ENCODE data around the gene SLC46A1.

SLC46A1 gene

DNA sequence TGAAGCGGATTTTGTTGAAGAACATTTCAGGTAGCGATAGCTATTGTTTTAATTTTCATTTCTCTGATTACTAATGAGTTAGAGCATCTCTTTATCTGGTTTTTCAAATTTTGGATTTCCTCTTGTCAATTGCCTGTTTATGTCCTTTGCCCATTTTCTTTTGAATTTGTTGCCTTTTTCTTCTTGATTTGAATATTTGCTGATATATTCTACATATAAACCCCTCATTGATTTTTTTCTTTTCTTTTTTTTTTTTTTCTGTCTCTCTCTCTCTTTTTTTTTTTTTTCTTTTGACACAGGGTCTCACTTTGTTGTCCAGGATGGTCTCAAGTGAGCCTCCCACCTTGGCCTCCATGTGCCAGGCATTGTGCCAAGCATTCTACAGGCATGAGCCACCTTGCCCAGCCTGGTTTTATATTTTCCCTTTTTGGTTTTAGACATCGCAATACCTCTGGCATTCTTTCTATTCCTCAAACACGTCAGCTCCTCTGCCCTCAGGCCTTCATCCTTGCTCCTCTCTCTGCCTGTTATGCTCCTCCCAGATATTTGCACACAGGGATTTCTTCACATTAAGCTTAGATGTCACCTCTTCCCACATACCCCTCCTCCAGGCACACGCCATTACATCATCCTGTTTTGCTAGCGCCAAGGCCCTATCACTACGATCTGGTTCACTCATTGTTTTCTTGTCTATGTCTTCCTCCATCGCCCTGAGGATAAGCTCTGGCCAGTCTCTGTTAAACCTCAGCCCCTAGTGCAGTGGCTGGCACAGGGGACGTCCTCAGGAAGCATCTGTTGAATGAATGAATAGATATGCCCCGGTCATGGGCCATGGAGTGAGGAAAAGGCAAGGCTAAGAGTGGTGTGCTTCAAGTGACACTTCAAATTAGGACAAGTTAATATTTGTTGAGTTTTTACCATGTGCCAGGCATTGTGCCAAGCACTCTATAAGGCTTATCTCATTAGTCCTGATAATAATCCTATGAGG, 25.9 kb downstream of the SLC46A1 start:
- DNase-seq: no peak

DNA sequence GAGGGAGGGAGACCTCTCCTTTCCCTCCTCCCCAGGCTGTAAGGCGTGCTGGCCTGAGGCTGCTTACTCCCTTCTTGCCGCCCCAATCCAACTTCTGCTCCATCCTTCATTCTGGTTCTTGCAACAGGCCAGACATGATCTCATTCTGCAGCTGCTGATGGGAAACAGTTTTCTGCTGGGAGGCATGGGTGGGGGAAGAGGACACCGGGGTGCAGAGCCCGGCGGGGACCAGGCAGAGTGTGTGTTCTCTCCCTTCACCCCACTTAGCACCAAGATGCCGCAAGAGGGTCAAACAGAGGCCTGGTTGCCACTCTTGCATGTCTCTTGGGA, 33.1 kb downstream of the SLC46A1 start:
- DNase-seq: no peak

DNA sequence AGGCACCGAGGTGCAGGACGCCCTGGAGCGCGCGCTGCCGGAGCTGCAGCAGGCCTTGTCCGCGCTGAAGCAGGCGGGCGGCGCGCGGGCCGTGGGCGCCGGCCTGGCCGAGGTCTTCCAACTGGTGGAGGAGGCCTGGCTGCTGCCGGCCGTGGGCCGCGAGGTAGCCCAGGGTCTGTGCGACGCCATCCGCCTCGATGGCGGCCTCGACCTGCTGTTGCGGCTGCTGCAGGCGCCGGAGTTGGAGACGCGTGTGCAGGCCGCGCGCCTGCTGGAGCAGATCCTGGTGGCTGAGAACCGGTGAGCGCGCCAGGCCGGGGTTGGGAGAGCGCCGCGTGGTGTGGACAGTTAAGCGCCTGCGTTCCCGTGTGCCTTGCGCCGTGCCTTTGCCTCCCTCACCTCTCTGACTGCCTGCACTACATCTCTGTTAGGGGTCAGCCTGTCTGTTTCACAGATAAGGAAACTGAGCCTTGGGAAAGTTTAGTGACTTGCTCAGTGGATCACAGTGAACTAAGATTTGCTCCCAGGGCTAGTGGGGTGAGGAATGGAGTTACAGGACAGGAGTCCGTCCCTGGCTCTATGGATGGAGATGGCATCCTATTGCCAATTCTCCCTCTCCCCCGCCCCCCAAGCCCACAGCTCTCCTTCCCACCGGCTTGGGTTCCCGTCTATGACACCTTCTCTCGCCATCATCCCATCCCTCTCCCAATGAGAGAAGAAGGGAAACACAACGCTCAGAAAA, 33.6 kb downstream of the SLC46A1 start:
- no peak for DNase-seq

DNA sequence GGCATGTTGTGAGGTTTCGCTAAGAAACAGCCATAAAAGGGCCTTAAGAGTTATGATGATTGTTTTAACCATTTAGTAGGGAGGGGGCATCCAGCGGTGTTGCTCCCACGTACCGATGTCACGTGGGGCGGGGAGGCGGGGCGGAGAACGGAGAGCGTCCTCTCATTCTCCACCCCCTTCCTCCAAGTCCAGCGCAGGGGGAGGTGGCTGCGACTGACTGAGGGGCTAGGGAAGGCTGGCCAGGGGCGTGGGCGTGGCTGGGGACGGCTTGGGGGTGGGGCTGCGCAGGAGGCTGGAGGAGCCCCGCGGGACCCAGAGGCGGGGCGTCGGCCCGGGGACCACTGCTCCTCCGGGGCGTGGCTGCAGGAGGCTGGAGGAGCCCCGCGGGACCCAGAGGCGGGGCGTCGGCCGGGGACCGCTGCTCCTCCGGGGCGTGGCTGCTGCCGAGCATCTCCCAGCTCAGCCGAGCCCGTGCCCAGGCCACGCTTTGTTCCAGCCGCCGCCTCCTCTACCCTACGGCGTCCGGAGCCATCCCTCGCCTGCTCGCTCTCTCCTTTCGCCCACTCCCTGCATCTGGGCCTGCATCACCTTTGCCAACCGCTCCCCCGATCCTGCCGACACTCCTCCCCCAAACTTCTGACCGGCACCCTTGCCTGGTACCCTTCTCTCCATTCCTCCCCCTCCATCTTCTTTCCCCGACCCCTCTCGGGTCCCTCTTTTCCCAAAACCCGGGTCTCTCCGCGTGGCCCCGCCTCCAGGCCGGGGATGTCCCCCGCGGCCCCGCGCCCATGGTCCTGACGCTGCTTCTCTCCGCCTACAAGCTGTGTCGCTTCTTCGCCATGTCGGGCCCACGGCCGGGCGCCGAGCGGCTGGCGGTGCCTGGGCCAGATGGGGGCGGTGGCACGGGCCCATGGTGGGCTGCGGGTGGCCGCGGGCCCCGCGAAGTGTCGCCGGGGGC, 34.5 kb downstream of the SLC46A1 start, which contains the start of gene SARM1:
TSS of gene SARM1 (plus strand) at position 450 of the 958 bp plus-strand sequence. CDS start at position 789, 339 bp downstream.
- DNase-seq: peak; percentile 76

DNA sequence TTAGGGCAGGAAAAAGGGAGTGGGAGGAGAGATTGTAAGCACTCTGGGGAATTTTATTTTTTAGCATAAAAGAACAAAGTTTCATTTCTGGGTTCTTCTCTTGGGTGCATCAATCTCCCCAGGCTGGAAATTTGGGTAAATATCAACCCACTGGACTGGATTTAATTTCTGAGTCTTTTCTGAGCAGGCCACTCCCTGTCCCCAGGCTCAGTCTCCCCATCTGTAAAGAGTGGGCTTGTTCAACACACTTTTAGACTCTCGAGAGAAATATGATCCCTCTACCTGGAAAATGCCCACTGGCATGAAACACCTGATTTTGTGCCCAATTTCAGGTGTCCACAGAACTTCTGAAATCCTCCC, 35.3 kb downstream of the SLC46A1 start:
- no peak for DNase-seq

DNA sequence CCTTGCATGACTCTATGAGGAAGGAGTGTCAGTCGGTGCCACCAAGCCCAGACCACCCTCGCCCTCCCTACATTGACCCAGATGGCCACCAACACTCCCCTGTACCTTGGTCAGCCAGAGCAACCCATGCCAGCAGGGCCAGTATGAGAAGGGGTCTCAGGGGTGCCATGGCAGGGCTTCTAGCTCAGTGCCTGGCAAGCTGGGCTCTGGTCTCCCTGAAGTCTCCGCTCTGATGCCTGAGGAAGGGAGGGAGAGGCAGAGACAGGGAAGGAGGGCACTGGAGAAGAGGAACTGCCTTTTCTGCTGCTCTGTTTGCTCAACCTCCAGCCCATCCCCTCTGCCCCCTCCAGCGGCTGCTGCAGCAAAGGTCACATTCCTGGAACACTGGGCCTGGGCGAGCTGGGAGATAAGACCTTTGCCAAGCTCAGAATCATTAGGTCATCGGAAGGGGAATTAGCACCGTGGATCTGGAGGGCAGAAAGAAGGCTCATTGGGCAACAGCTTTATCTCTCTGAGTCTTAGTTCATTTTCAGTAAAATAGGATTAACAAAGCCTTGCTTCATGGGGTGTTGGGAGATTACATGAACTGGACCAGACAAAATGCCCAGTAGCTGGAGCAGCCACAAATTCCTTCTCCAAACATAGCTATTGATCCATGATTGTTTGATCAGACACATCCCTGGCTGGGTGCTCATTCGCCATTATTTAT, 35.8 kb downstream of the SLC46A1 start, which contains the start of gene VTN:
TSS of gene VTN (minus strand) at position 273 of the 709 bp plus-strand sequence. CDS start at position 169, 104 bp downstream.
- DNase-seq: no peak

DNA sequence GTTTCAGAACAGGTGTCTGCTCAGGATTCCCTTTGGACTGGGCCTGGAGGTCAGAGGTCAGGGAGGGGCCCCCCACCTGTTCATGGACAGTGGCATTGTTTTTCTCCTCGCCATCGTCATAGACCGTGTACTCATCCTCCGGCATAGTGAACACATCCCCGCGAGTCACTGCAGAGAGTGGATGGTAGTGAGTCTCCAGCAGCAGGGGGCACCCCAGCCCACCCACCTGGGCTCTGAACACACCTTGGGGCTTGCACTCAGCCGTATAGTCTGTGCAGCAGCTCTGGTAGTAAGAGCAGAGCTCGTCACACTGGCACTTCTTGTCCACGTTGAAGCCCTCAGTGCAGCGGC, 36.4 kb downstream of the SLC46A1 start:
- DNase-seq: no peak

DNA sequence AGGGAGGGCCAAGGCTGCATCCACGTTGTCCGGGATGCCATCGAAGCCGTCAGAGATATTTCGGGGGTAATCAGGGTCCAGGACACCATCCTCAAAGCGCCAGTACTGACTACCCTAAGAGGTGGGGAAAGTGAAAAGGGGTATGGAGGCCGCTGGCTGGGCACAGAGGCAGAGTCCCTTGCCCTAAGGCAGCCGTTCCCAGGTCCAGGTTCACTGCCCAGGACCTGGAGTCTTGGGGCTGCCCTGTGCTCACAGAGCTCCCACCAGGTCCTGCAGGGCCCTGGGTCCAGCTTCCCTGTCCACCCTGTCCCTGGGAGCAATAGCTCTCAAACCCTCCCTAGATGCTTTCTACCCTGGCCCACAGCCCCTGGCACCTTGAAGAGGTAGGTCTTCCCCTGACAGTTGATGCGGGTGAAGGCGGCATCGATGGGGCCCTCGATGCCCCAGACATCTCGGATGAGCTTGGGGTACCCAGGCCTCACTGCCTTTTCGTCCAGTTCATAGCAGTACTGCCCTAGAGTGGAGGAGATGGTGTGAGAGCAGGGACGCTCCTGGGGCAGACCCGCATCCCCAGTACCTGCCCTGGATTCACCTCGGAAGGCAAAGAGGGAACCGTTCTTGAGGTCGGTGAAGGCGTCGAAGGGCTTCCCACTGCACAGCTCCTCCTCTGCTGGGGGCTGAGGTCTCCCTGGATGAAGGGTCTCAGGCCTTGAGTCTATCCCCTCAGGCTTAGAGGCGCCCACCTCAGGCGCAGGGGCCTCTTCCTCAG, 36.9 kb downstream of the SLC46A1 start:
- DNase-seq: no peak

DNA sequence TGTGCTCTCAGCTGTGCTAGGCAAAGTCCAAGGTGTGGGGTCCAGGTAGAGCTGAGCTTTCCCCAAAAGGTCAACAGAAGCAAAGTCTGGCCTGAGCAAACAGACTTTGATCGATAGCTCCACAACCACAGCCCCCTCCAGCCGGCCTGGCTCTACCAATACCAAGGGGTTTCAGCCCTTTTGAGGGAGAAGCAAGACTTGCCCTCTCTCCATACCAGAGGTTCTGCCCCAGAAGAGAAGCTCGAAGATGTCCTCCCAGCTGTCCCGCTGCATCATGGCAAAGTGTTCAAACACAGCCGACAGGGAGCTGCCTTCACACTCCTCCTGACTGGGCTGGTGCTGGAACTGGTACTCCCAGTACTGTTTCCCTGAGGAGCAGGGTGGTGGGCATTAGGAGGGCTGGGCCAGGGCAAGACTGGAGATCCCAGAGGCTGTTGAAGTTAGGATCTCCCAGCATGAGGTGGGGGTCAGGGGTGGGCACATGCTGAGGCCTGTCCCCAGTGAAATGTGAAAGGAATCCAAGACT, 37.6 kb downstream of the SLC46A1 start:
- no peak for DNase-seq

DNA sequence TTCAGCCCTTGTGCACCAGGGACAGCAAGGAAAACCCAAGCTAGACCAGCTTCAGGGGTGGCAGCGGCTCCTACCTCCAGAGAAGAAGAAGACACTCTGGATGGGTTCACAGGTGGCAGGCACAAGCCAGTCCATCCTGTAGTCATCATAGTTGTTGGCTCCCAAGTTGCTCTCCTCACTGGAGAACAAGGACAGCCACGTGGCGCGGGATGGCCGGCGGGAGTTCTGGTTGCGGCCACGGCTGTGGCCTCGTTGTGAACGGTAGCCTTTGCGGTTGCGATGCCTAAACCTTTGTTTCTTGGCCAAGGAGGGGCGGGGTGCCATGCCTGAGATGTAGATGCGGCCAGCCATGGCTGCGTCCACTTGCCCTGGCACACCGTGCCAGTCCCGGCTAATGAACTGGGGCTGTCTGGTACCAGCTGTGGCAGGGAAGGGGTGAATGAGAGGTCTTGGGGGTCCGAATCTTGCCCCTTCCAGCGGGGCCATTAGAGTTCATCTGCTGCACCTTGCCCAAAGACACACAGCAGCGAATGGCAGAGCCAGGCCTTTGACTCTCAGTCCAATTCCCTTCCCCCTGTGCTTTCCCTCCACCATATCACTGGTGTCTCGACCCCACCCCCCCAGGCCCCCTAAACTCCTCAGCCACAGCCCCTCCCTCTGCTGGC, 38.2 kb downstream of the SLC46A1 start:
- no peak for DNase-seq

DNA sequence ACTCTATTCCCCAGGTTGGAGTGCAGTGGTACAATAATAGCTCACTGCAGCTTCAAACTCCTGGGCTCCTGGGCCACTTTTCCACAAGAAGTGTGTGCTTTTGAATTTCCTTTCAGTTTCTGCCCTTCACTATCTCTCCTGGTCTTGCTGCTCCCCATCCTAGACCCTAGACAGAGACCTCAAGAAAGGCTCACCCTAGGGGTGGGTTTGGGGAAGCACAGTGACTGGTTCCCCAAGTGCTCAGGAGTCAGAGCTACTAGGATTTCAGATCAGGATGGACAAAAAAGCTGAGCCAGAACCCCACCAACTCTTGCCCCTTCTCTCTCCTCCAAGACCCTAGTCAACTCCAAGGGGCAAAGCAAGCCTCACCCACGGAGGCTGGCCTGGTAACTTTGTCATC, 39.4 kb downstream of the SLC46A1 start:
- no peak for DNase-seq

DNA sequence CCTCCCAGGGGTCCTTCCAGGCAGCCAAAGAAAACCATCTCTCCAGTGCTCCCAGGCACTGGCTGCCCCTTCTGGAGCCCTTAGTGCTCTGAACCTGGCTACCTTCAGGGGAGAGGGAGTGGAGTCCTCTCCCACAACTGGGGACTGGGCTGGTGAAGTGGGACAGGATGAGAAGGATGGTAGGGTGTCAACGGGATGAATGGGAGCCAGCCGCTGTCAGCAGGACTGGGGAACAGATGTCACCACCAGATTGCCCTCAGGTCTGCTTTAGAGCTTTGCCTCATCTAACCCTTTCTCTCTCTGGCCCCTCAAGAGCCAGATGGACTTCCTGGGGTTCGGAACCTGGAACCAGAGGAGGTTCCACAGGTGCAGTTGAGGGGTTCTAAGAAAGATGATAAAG, 40.5 kb downstream of the SLC46A1 start:
- DNase-seq: no peak

DNA sequence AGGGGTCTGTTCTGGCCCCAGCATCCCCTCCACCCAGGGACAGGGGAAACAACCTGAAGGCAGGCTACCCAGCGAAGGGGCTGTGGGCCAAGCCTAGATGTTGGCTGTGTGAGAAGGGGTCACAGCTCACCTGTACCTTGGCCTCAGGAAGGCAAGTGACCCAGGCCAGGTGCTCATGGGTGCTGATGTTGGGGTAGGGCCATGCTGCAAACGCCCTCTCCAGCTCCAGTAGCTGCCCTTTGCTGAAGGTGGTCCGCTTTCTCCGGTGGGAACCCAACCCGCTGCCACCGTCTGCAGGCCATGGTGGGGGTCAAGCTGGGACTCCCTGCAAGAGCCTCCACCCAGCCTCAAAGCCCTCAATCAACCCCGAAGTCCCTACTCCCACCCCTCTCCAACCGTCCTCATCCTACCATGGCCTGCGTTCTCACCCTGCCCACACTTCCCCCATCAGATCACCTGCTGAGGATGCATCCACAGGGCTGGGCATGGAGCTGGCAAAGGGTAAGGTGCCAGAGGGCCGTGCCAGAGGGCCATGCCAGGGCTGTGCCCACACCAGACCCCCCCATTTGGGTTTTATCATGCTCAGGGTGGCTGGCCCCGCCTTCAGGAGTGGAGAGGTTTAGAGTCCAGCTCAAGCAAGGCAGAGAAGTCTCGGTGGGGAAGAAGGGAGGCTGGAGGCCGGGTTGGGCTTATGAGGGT, 41.2 kb downstream of the SLC46A1 start, which contains the start of gene SEBOX:
TSS of gene SEBOX (minus strand) at position 535 of the 699 bp plus-strand sequence. CDS start at position 487, 48 bp downstream.
- DNase-seq: no peak

DNA sequence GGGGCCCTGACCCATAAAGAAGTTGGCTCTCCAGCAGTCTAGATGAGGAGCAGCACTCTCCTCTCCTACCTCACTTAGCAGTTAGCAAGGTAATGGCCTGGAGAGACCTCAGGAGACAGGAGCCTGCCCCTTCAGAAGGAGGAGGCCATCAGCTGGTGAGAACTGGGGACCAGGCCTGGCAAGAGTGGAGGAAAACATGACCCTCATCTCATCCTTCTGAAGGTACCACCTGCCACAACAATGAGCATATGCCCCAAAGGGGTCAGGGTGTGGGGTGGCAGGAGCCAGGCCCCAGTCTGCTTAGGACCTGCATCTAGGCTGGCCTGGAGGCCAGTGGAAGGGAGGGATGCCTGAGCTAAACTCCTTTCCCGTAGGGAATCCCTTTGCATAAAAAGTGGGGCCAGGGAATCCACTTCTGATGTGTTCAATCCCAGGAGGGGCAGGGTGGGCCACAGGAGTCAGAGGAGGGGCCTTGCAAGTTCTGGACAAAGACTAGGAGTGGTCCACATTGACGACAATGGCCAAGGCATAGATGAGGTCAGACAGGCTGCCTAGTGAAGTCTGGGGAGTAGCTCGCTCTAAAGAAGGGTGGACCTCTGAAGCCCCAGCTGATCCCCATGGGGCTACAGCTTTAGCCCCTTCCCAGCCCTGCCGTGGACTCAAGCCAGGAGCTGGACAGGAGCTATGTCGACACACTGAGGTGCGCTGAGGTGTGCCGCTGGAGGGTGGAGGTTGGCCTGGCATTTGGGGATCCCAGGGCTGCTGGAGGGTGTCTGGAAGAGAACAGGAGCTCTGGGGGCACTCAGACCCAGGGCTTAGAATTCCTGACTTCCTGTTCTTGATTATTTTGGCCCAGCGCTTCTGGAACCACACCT, 42.0 kb downstream of the SLC46A1 start:
- no peak for DNase-seq

DNA sequence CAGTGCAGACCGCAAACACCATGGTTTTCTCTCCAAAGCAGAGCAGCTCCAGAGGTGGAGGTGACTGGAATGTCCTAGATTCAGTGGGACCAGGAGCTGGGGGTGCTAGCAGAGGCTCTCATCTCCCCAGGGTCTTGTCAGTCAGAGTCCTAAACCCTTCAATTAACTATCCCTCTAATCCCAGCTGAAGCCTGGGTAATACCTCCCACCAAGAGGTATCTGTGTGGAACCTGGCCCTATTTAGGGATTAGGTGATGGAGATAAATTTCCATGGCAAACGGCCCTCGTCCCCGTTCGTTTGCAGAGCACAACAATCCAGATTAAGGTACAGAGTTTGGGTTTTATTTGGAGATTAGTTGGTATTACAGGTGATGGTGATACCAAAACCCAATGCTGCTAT, 42.8 kb downstream of the SLC46A1 start:
- DNase-seq: no peak

DNA sequence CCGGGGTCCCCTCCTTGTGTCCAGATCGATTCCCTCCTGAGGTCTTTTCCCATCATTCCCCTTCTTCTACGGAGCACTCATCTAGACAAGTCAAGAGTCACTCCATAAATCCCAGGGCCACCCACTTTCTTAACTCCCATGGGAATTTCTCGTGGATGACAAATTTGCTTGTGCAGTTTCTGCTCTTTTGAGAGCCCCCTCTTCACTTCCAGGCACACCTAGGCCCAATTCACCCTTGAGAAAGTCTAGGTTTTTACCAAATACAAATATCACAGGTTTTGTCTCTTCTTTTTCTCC, 48.2 kb downstream of the SLC46A1 start:
- DNase-seq: no peak

DNA sequence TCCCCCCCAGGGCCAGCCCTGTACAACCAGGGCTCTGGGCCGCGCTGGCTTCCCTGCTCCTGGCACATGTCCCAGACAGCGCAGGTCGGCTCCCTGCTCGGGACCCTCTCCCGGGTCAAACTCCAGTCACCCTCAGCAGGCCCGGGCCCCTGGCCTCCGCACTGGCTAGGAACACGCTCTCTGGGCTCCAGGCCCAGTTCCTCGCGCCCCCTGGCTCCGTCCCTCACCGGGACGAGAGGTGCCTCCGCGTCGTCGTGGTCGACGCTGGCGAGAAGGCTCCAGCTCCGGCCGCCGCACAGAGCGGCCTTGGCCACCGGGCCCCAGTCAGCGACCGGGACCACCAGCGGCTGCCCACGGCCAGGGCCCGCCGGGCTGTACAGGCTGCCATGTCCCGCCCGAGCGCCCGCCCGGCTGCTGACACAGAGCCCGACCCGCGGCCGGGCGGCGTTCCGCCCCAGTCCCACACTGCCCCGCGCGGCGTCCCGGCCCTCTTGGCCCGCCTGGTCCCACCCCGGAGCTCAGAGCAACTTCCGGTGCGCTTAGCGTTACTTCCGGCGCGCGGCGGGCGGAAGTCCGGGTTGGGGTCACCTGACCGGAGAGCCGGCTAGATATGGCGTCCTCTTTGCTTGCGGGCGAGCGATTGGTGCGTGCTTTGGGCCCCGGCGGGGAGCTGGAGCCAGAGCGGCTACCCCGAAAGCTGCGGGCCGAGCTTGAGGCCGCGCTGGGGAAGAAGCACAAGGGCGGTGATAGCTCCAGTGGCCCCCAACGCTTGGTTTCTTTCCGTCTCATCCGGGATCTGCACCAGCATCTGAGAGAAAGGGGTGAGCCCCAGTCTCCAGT, 48.7 kb downstream of the SLC46A1 start, which contains the start of gene POLDIP2:
TSS of gene POLDIP2 (minus strand) at position 467 of the 840 bp plus-strand sequence. CDS start at position 388, 79 bp downstream.
- DNase-seq: peak; percentile 95

DNA sequence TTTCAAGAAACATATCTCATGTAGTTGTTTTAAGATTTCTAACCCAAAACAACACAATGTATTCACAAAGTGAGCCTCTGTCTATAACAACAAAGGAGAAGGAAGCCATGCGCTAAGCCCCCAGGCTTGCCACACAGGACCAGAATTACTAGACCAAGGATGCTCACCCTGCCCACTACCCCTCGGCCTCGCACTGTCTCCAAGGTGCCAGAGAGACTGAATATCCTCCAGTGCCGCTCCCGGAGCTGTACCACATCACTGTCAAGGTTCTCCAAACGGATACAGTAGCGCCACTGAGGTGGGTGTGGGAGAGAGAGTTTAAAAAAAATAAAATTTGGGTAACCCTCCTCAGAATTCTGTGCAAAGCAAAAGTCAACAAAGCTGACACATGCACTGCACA, 55.7 kb downstream of the SLC46A1 start:
- DNase-seq: no peak
